ENCODE measurements around the gene DIS3L2. TPM values are rescaled to one million over a fixed set of nuclear protein-coding genes. Genes with fewer than 3 reads are reported as not detected.

Gene DIS3L2
- total and polyA plus RNA-seq, 2 of the 4 experiments (the other 2 are of a cell fraction) = 14.7 to 19.2 TPM

DNA sequence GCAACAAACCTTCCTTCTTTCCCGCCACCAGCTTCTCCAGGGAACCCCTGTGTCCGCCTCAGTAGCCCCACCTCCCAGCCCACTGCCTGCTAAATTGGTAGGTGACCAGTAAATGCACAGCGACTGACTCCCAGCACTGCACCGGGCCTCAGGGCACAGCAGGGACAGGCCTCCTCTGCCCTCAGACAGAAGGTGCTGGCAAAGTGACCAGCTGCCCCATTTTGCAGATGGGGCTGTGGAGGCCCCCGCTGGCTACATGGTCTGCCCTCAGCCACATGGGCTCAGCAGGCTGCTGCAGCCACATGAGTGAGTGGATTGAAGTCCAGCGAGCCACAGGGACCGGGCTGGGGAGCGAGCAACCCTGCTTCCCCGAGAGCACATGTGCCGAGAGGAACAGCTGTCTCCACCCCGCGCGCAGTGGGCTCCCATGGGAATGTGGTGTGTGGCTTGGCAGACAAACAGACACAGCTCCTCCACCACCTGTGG lies 27.6 kb upstream of the DIS3L2 start:
- Histone ChIP-seq H3K36me3 (ENCODE audit: control insufficient read depth, insufficient read depth, low read length) (no peaks in the 10 kb centered on the region), H3K4me1 (ENCODE audit: control insufficient read depth, insufficient read depth, low read length) (no peaks in the 10 kb centered on the region), H3K23ac (ENCODE audit: low read depth, low read length) (no peak overlapping the region), H2BK120ac (ENCODE audit: low read depth, low read length) (no peak overlapping the region), H4K20me1 (ENCODE audit: insufficient read depth, low read length) (no peaks in the 10 kb centered on the region), H3K9ac (ENCODE audit: low read depth, low read length) (no peak overlapping the region), H3K27ac (ENCODE audit: insufficient read depth, low read length) (no peak overlapping the region), H3K9me1 (ENCODE audit: insufficient read depth, low read length) (no peaks in the 10 kb centered on the region; the same call in 1 of the 2 replicates), H4K91ac (ENCODE audit: insufficient read depth, low read depth, low read length) (no peak overlapping the region), H3K18ac (ENCODE audit: low read depth, low read length) (no peak overlapping the region), H3K4ac (ENCODE audit: low read depth, low read length) (no peak overlapping the region), H3K4me3 (ENCODE audit: insufficient read depth, low read depth, low read length) (no peak overlapping the region), H4K5ac (ENCODE audit: low read depth, low read length) (no peak overlapping the region), H3K9me3 (ENCODE audit: control insufficient read depth, insufficient read depth, low read length) (no peaks in the 10 kb centered on the region), H2BK20ac (ENCODE audit: low read depth, low read length) (no peak overlapping the region), H3K14ac (replicated peaks; ENCODE audit: low read depth, low read length) (no peak overlapping the region), H2AK9ac (replicated peaks; ENCODE audit: low read depth, low read length, poor library complexity) (no peak overlapping the region), H2BK5ac (ENCODE audit: low read depth, low read length, poor library complexity, severe bottlenecking) (no peak overlapping the region), H3K4me2 (ENCODE audit: low read depth, low read length) (no peak overlapping the region), H2BK15ac (ENCODE audit: low read depth, low read length) (no peak overlapping the region), H3K56ac (ENCODE audit: extremely low read depth, insufficient read depth, low read length) (no peak overlapping the region), H3K27me3 (ENCODE audit: control insufficient read depth, insufficient read depth, low read length) (peaks cover 54% of the 10 kb centered on the region), H4K8ac (ENCODE audit: low read depth in 2 of 2, low read length in 2 of 2) (no peak overlapping the region), H3K79me1 (ENCODE audit: low read depth in 1 of 2, low read length in 2 of 2) (no peaks in the 10 kb centered on the region), H2AFZ (replicated peaks; ENCODE audit: low read length, poor library complexity) (no peak overlapping the region), H2AK5ac (ENCODE audit: low read depth, low read length) (no peak overlapping the region)
- dilution Hi-C loops (cut with HindIII; ENCODE audit: low sequenced_read_pairs, unreplicated experiment) = no loop called here
- CTCF ChIA-PET = interaction anchor here (1.5 kb wide), 1 partner anchor 9 kb away, joined by 3 read pairs; no protein-coding TSS in a partner anchor
- DNase-seq (no peak), ATAC-seq (ENCODE audit: low read depth) (no peak)
- POLR2A ChIA-PET (ENCODE audit: unreplicated experiment) = no interaction called here
- in situ Hi-C loops (cut with MboI; ENCODE audit: low sequenced_read_pairs) = loop anchor here (5.0 kb wide), 1 partner anchor 193 kb away; no protein-coding TSS in a partner anchor
- intact Hi-C loops (cut with micrococcal nuclease) = no loop called here
- no TSS peak for BruUV-seq (replicated peaks)
- 100% methylated on average over 1 of the region's 13 CpGs; no CpG with 5 or more reads in 1 of the 2 experiments for WGBS, 2 experiments (ENCODE audit: extremely low coverage in 2 of 2, insufficient read length in 1 of 2)
- TF ChIP-seq MAZ (IDR thresholded peaks at IDR 0.05; ENCODE audit: borderline replicate concordance, low read depth, low read length) (no peak), RAD21 (IDR thresholded peaks at IDR 0.05; ENCODE audit: low read length) (no peak), POLR2A (IDR thresholded peaks at IDR 0.05; ENCODE audit: low read depth, low read length) (no peak), RFX5 (IDR thresholded peaks at IDR 0.05; ENCODE audit: low read depth, low read length) (no peak), MAFK (IDR thresholded peaks at IDR 0.05; ENCODE audit: low read depth, low read length) (no peak), BHLHE40 (IDR thresholded peaks at IDR 0.05; ENCODE audit: low read depth, low read length) (no peak)
- TF ChIP-seq, protein P1, sequence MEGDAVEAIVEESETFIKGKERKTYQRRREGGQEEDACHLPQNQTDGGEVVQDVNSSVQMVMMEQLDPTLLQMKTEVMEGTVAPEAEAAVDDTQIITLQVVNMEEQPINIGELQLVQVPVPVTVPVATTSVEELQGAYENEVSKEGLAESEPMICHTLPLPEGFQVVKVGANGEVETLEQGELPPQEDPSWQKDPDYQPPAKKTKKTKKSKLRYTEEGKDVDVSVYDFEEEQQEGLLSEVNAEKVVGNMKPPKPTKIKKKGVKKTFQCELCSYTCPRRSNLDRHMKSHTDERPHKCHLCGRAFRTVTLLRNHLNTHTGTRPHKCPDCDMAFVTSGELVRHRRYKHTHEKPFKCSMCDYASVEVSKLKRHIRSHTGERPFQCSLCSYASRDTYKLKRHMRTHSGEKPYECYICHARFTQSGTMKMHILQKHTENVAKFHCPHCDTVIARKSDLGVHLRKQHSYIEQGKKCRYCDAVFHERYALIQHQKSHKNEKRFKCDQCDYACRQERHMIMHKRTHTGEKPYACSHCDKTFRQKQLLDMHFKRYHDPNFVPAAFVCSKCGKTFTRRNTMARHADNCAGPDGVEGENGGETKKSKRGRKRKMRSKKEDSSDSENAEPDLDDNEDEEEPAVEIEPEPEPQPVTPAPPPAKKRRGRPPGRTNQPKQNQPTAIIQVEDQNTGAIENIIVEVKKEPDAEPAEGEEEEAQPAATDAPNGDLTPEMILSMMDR (conservative IDR thresholded peaks at IDR 0.05; ENCODE audit: low read depth, low read length) = no peak
- TF ChIP-seq, protein P2, sequence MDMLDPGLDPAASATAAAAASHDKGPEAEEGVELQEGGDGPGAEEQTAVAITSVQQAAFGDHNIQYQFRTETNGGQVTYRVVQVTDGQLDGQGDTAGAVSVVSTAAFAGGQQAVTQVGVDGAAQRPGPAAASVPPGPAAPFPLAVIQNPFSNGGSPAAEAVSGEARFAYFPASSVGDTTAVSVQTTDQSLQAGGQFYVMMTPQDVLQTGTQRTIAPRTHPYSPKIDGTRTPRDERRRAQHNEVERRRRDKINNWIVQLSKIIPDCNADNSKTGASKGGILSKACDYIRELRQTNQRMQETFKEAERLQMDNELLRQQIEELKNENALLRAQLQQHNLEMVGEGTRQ (IDR thresholded peaks at IDR 0.05; ENCODE audit: low read depth, low read length) = no peak
